GM10847 (cell line): ENCODE measurements around the gene GNPDA2.

ENCODE experiments used
- POLR2A ChIP-seq: IDR thresholded peaks from 2 replicates; pipeline ENCODE4 v1.6.1; 2011; ENCODE audit not compliant: insufficient read length; ENCODE audit errors: extremely low read depth

Gene GNPDA2

GRCh38 chr4:44704673-44705072, 21.7 kb downstream of the GNPDA2 start:
- no peak for TF ChIP-seq POLR2A

- no peak for TF ChIP-seq POLR2A
Observed at GRCh38 chr4:44701037-44701436, 25.3 kb downstream of the GNPDA2 start.

GRCh38 chr4:44700427-44700826, 25.9 kb downstream of the GNPDA2 start:
- no peak for TF ChIP-seq POLR2A

- no peak for TF ChIP-seq POLR2A
Observed at GRCh38 chr4:44684648-44685047, 41.7 kb downstream of the GNPDA2 start.

GRCh38 chr4:44679060-44679459, 47.3 kb downstream of the GNPDA2 start:
- TF ChIP-seq POLR2A: no peak

- peak; percentile 90 for TF ChIP-seq POLR2A
Observed at GRCh38 chr4:44678094-44679041, 48.0 kb downstream of the GNPDA2 start, which contains the start of gene GUF1. Gene GUF1 (plus strand): TSS chr4:44678420. CDS start chr4:44678623, 203 bp downstream.

GRCh38 chr4:44675366-44675765, 51.0 kb downstream of the GNPDA2 start:
- no peak for TF ChIP-seq POLR2A

GRCh38 chr4:44674471-44674870, 51.9 kb downstream of the GNPDA2 start:
- no peak for TF ChIP-seq POLR2A

GRCh38 chr4:44671636-44672035, 54.7 kb downstream of the GNPDA2 start:
- no peak for TF ChIP-seq POLR2A

- no peak for TF ChIP-seq POLR2A
Observed at GRCh38 chr4:44670506-44671199, 55.7 kb downstream of the GNPDA2 start.

- TF ChIP-seq POLR2A: no peak
Observed at GRCh38 chr4:44668526-44668925, 57.8 kb downstream of the GNPDA2 start.

GRCh38 chr4:44663539-44664263, 62.7 kb downstream of the GNPDA2 start:
- no peak for TF ChIP-seq POLR2A

GRCh38 chr4:44662623-44663005, 63.7 kb downstream of the GNPDA2 start:
- TF ChIP-seq POLR2A: no peak

GRCh38 chr4:44661940-44662622, 64.3 kb downstream of the GNPDA2 start:
- no peak for TF ChIP-seq POLR2A

- no peak for TF ChIP-seq POLR2A
Observed at GRCh38 chr4:44660396-44660795, 66.0 kb downstream of the GNPDA2 start.
